Stimulated activated CD8-positive, alpha-beta memory T cell treated with anti-CD3 and anti-CD28 coated beads, Interleukin-12 subunit alpha, Interleukin-12 subunit beta, amount 100 ng/mL, for 24 hours (primary cell): ENCODE results near the gene CEP126.

Experiments
- DNase-seq: peaks from one replicate; pipeline ENCODE4 v3.0.0-alpha.2; 2020; ENCODE audit errors: extremely low read depth

Gene CEP126

GRCh38 chr11:102010776-102011494 is 96.1 kb downstream of the CEP126 start:
- no peak for DNase-seq

DNA sequence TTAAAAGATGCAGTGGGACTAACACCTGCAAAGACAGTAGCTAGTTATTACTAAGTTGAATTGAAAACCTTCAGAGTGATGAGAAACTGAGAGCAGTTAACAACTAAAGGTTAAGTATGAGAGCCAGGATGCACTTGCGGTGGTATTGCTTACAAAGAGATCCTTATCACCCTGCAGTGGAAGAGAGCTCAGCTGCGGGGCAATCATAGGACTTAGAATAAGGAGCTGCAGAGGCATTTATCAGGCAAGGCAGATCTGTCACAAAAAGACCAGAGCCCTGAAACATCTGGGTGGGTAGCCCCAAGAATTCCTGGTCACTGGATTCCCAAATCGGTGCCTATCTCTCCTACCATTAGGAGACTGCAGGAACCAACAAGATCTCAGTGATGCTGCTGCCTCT is 98.1 kb downstream of the CEP126 start:
- no peak for DNase-seq

- no peak for DNase-seq
Observed at GRCh38 chr11:102014756-102015155, 99.9 kb downstream of the CEP126 start.

- DNase-seq, result no peak
Observed at GRCh38 chr11:102017026-102017425, 102.2 kb downstream of the CEP126 start.

- no peak for DNase-seq
Observed at GRCh38 chr11:102026217-102026616, 111.4 kb downstream of the CEP126 start.

DNA sequence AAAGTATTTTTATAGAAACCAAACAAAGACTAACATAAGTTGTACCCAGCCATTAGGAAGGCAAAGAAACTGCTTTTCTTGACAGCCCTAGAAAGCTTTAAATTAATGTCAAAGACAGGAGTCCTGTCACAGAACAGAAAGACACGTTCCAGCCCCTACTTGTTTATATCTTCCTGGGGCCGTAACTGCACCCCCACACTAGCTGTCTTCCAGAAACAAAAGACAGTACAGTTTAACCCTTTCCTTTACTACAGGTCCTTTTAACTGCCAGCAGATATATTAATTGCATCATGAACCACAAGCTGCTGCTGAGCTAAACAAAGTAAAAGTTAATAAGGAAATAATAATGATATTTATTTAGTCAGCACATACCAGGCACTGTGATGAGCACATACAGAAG is 112.1 kb downstream of the CEP126 start:
- no peak for DNase-seq

- no peak for DNase-seq
Observed at GRCh38 chr11:102036757-102037156, 121.9 kb downstream of the CEP126 start.

DNA sequence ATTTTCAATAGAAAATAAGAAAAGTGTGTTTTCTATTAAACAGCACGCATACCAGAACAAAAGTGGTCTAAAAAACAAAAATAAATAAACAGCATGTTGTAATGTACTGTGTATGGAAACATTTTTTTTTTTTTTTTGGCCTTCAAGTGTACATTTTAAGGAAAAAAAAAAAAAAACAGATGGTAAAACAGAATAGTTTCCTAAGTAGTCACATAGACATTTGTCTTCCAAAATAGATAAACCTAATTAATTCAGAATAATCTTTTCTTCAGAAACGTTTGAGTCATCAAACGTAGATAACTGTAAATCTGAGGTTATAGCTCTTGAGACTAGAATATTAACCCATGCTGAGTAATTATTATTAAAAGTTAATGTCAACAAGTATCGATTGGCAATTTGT is 132.0 kb downstream of the CEP126 start:
- DNase-seq, result no peak

DNA sequence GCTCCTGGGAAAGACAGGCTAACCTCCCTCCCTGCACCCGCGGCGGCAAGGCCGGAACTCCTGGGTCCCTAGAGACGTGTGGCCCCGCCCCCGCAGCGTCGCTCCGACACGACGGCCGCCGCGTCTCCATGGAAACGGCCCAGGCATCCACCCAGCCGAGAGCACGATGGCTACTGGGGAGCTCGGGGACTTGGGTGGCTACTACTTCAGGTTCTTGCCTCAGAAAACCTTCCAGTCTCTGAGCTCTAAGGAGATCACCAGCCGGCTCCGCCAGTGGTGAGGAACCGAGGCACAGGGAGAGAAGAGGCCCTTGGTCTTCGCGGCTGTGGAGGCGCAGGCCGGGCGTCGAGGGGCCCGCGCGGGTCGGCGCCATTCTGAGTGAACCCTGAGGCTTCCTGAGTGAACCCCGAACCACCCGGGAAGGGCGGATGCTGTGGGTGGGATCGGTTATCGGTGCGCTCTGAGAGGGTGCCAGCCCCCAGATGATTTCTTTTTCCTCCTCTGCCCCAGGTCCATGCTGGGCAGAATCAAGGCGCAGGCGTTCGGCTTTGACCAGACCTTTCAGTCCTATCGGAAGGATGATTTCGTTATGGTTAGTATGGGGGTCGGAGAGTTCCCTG is 132.6 kb downstream of the CEP126 start, which contains the start of gene CFAP300:
TSS of gene CFAP300 (plus strand) at position 133 of the 620 bp plus-strand sequence. CDS start at position 167, 34 bp downstream.
- DNase-seq, result no peak
